ENCODE results near the gene CLCNKA.
A peak's percentile ranks its signal among the peaks of the same experiment; 100 is the strongest.

Gene CLCNKA

GRCh38 chr1:16065269-16065576 is 43.4 kb downstream of the CLCNKA start:
- no peak for DNase-seq

- no peak for DNase-seq
Measured at GRCh38 chr1:16066245-16066644, 44.4 kb downstream of the CLCNKA start.

GRCh38 chr1:16067127-16067768 is 45.4 kb downstream of the CLCNKA start:
- DNase-seq, result peak; percentile 31 to 50

GRCh38 chr1:16067933-16068332 is 46.1 kb downstream of the CLCNKA start:
- DNase-seq, result no peak

- no peak for DNase-seq
Measured at GRCh38 chr1:16068356-16069270, 46.8 kb downstream of the CLCNKA start.

GRCh38 chr1:16070640-16071355 is 49.0 kb downstream of the CLCNKA start:
- no peak for DNase-seq

GRCh38 chr1:16071614-16072013 is 49.8 kb downstream of the CLCNKA start:
- no peak for DNase-seq

GRCh38 chr1:16072095-16072494 is 50.3 kb downstream of the CLCNKA start:
- no peak for DNase-seq

- DNase-seq, result peak in 1 of 2 experiments; percentile 37
Measured at GRCh38 chr1:16072616-16073484, 51.0 kb downstream of the CLCNKA start.

- peak; percentile 29 to 70 for DNase-seq
Measured at GRCh38 chr1:16073490-16074119, 51.8 kb downstream of the CLCNKA start, which contains the start of gene FAM131C. Gene FAM131C, minus strand, starts transcription at chr1:16073651. Its CDS starts 209 bp downstream, at chr1:16073442.

- no peak for DNase-seq
Measured at GRCh38 chr1:16074217-16074616, 52.4 kb downstream of the CLCNKA start.

- no peak for DNase-seq
Measured at GRCh38 chr1:16075337-16076030, 53.6 kb downstream of the CLCNKA start.

- DNase-seq, result no peak
Measured at GRCh38 chr1:16076031-16076864, 54.4 kb downstream of the CLCNKA start.

- DNase-seq, result no peak
Measured at GRCh38 chr1:16076865-16077238, 55.0 kb downstream of the CLCNKA start.

GRCh38 chr1:16077406-16078245 is 55.8 kb downstream of the CLCNKA start:
- no peak for DNase-seq

GRCh38 chr1:16078925-16079656 is 57.3 kb downstream of the CLCNKA start:
- peak; percentile 44 to 84 for DNase-seq

- DNase-seq, result no peak
Measured at GRCh38 chr1:16080422-16081150, 58.8 kb downstream of the CLCNKA start.

GRCh38 chr1:16081636-16082035 is 59.8 kb downstream of the CLCNKA start:
- DNase-seq, result no peak
